IMR-90 (cell line): Measurements from ENCODE around the gene SH2B3. TPM values are rescaled to one million over a fixed set of nuclear protein-coding genes. Genes with fewer than 3 reads are reported as not detected.

Experiments
- ATAC-seq: fragments of 200-7000 bp; cut with Tn5 transposase; 2 replicates; pipeline ENCODE4 v1.9.1; 2020; ENCODE audit warnings: low read depth, mild to moderate bottlenecking, moderate library complexity
- BruUV-seq: library from RNA; stranded (reverse); fragments of 400-500 nt; replicated peaks from 2 replicates; lab custom pipeline; 2021; lab: Mats Ljungman, UMichigan
- CTCF ChIA-PET: fragments of 300-600 bp; formaldehyde crosslinking; extraction: SDS; loops from one replicate; lab custom pipeline; 2021; ENCODE audit warnings: antibody characterized with exemption; lab: Yijun Ruan, JAX
- POLR2A ChIA-PET: fragments of 300-600 bp; sonication (Branson Sonifier 250); formaldehyde crosslinking; loops from one replicate; lab custom pipeline; 2022; ENCODE audit warnings: antibody characterized with exemption; ENCODE audit not compliant: unreplicated experiment; lab: Charles Lee
- DNase-seq: peaks from one replicate; pipeline ENCODE4 v3.0.0; 2013
- H2AFZ ChIP-seq: replicated peaks from 2 replicates; pipeline ENCODE3; 2013; ENCODE audit warnings: low read length, mild to moderate bottlenecking; ENCODE audit not compliant: poor library complexity
- H2AK5ac ChIP-seq: 2 replicates; pipeline ENCODE4 v1.6.1; 2013; ENCODE audit warnings: low read depth, low read length, inconsistent platforms
- H2AK9ac ChIP-seq: replicated peaks from 2 replicates; pipeline ENCODE3; 2013; ENCODE audit warnings: mild to moderate bottlenecking, low read depth, low read length, moderate library complexity; ENCODE audit not compliant: poor library complexity
- H2BK120ac ChIP-seq: 2 replicates; pipeline ENCODE4 v1.6.1; 2013; ENCODE audit warnings: low read depth, low read length, inconsistent platforms
- H2BK15ac ChIP-seq: 3 replicates; pipeline ENCODE4 v1.6.1; 2013; ENCODE audit warnings: low read depth, low read length, inconsistent platforms
- H2BK20ac ChIP-seq: 2 replicates; pipeline ENCODE4 v1.6.1; 2013; ENCODE audit warnings: low read depth, mild to moderate bottlenecking, inconsistent platforms, low read length, moderate library complexity
- H2BK5ac ChIP-seq: 2 replicates; pipeline ENCODE4 v1.6.1; 2013; ENCODE audit warnings: mild to moderate bottlenecking, low read depth, low read length, inconsistent platforms; ENCODE audit not compliant: poor library complexity, severe bottlenecking
- H3K14ac ChIP-seq: replicated peaks from 2 replicates; pipeline ENCODE4 v1.6.1; 2013; ENCODE audit warnings: low read depth, low read length, inconsistent platforms
- H3K18ac ChIP-seq: 2 replicates; pipeline ENCODE4 v1.6.1; 2013; ENCODE audit warnings: low read depth, low read length, control low read depth
- H3K23ac ChIP-seq: 2 replicates; pipeline ENCODE4 v1.6.1; 2013; ENCODE audit warnings: low read depth, low read length, inconsistent platforms
- H3K27ac ChIP-seq: 2 replicates; pipeline ENCODE4 v1.5.1; 2013; ENCODE audit warnings: mild to moderate bottlenecking, control low read depth, low read length; ENCODE audit not compliant: insufficient read depth
- H3K27me3 ChIP-seq: 2 replicates; pipeline ENCODE4 v1.6.1; 2013; ENCODE audit warnings: low read length; ENCODE audit not compliant: control insufficient read depth, insufficient read depth
- H3K36me3 ChIP-seq: 2 replicates; pipeline ENCODE4 v1.6.1; 2013; ENCODE audit warnings: low read length, mixed read lengths; ENCODE audit not compliant: control insufficient read depth, insufficient read depth
- H3K4ac ChIP-seq: 2 replicates; pipeline ENCODE4 v1.6.1; 2013; ENCODE audit warnings: low read depth, low read length, inconsistent platforms
- H3K4me1 ChIP-seq: 2 replicates; pipeline ENCODE4 v1.6.1; 2013; ENCODE audit warnings: low read length, mixed read lengths; ENCODE audit not compliant: control insufficient read depth, insufficient read depth
- H3K4me2 ChIP-seq: 2 replicates; pipeline ENCODE4 v1.6.1; 2013; ENCODE audit warnings: low read depth, mild to moderate bottlenecking, control low read depth, low read length, moderate library complexity
- H3K4me3 ChIP-seq: 2 replicates; pipeline ENCODE4 v1.5.1; 2013; ENCODE audit warnings: low read depth, mild to moderate bottlenecking, control low read depth, low read length, moderate library complexity; ENCODE audit not compliant: insufficient read depth
- H3K56ac ChIP-seq: 2 replicates; pipeline ENCODE4 v1.6.1; 2013; ENCODE audit warnings: low read length, inconsistent platforms; ENCODE audit not compliant: insufficient read depth; ENCODE audit errors: extremely low read depth
- H3K79me1 ChIP-seq, 2 experiments: 2 replicates each; pipeline ENCODE4 v1.6.1; 2013; ENCODE audit warnings: low read length in 2 of 2, inconsistent platforms in 1 of 2, low read depth in 1 of 2
- H3K9ac ChIP-seq: 2 replicates; pipeline ENCODE4 v1.6.1; 2013; ENCODE audit warnings: low read depth, low read length, control low read depth
- H3K9me1 ChIP-seq: 2 replicates; pipeline ENCODE4 v1.6.1; 2013; ENCODE audit warnings: low read length, inconsistent platforms; ENCODE audit not compliant: insufficient read depth
- H3K9me3 ChIP-seq: 2 replicates; pipeline ENCODE4 v1.6.1; 2013; ENCODE audit warnings: low read length; ENCODE audit not compliant: control insufficient read depth, insufficient read depth
- H4K20me1 ChIP-seq: 2 replicates; pipeline ENCODE4 v1.6.1; 2013; ENCODE audit warnings: low read length, inconsistent platforms; ENCODE audit not compliant: insufficient read depth
- H4K5ac ChIP-seq: 2 replicates; pipeline ENCODE4 v1.6.1; 2013; ENCODE audit warnings: mild to moderate bottlenecking, low read depth, low read length, control low read depth
- H4K8ac ChIP-seq, 2 experiments: 2 replicates each; pipeline ENCODE4 v1.6.1; 2013; ENCODE audit warnings: low read depth in 2 of 2, low read length in 2 of 2, control low read depth in 1 of 2, inconsistent platforms in 1 of 2
- H4K91ac ChIP-seq: 2 replicates; pipeline ENCODE4 v1.6.1; 2013; ENCODE audit warnings: low read depth, low read length, inconsistent platforms; ENCODE audit not compliant: insufficient read depth
- CEBPB ChIP-seq: IDR thresholded peaks from 2 replicates; pipeline ENCODE4 v1.6.1; 2012; ENCODE audit warnings: low read depth, low read length, improper control_type of control experiment
- FOS ChIP-seq: fragments of 150-350 bp; IDR thresholded peaks from 2 replicates; pipeline ENCODE4 v1.6.1; 2016; ENCODE audit warnings: low read depth, low read length
- MAFK ChIP-seq: IDR thresholded peaks from 2 replicates; pipeline ENCODE4 v1.6.1; 2012; ENCODE audit warnings: low read depth, low read length, improper control_type of control experiment
- NFE2L2 ChIP-seq: fragments of 150-350 bp; IDR thresholded peaks from 2 replicates; pipeline ENCODE4 v1.6.1; 2016; ENCODE audit warnings: low read depth, mild to moderate bottlenecking, low read length
- RAD21 ChIP-seq: IDR thresholded peaks from 2 replicates; pipeline ENCODE4 v1.6.1; 2012; ENCODE audit warnings: low read length, improper control_type of control experiment
- RCOR1 ChIP-seq: IDR thresholded peaks from 2 replicates; pipeline ENCODE4 v1.6.1; 2012; ENCODE audit warnings: mild to moderate bottlenecking, low read length, improper control_type of control experiment; ENCODE audit not compliant: insufficient replicate concordance
- WGBS, 2 experiments: methylation state at CpG; one replicate each; pipeline versions ENCODE4 v1.1.5 to v1.1.7; 2013; ENCODE audit warnings: missing lambda C conversion rate in 2 of 2; ENCODE audit not compliant: insufficient read length in 1 of 2; ENCODE audit errors: extremely low coverage in 2 of 2; 5-methylcytosine and 5-hydroxymethylcytosine counted together
- dilution Hi-C: fragments of 300-500 bp; cut with HindIII; formaldehyde crosslinking; loops from one replicate; pipeline ENCODE4 v1.14.3; 2018; ENCODE audit warnings: low sequenced_read_pairs; ENCODE audit not compliant: unreplicated experiment
- in situ Hi-C: fragments of 300-500 bp; cut with MboI; formaldehyde crosslinking; loops from 3 replicates; pipeline ENCODE4 v1.14.3; 2019; ENCODE audit warnings: low sequenced_read_pairs, inconsistent platforms, mixed read lengths
- intact Hi-C: fragments of 100-400 bp; cut with micrococcal nuclease; formaldehyde crosslinking; loops from 2 replicates; pipeline ENCODE4 v1.10.0; 2022
- polyA plus RNA-seq, 3 experiments: library from polyadenylated mRNA; depleted of rRNA; stranded (reverse); fragments of >200 nt; gene quantifications; 2 replicates each; pipeline ENCODE4 v1.2.3, GENCODE V29; 2012; ENCODE audit warnings: low replicate concordance in 1 of 3
- total RNA-seq: library from RNA; depleted of rRNA; stranded (reverse); fragments of >200 nt; gene quantifications from 2 replicates; pipeline ENCODE4 v1.2.3, GENCODE V29; 2012

The SH2B3 gene
- total and polyA plus RNA-seq, 2 of the 4 experiments (the other 2 are of a cell fraction) = 9.3 to 20.2 TPM

DNA sequence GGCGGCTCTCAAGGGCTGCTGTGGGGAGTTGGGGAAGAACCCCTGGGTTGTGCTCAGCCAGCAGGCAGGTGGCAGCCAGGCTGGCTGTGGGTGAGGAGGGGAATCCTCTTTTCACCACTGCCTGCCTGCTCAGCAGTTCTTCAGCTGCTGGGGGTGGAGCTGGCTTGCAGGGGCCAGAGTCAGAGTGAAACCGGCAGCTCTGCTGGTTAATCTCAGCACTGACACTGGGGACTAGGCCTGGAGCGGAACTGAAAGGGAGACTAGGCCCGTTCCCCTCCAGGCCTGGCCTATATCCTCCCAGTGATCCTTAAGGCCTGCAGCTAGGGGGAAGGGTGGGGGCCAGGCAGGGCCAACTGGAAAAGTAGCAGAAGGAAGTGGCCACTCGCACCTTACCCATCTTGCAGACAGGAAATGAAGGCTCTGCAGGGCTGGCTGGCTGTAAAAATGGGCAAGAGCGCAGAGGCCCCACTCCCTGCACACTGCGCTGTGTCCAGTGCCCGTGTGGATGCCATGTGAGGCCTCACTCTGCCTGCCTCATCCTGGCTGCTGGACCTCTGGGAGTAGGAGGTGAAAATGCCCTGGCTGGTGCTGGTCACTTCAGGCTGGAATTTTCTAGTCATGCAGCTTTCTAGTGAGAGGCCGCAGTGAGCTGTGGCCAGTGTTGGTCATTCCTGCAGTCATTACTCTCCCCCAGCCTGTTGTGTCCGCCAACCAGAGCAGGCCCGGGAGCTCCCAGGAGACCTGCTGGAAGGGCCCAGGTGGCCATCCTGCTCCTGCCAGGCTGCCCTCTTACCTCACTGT lies 39.4 kb downstream of the SH2B3 start:
- Histone ChIP-seq H3K56ac (no peak overlapping the region), H3K4me1 (peaks cover 16% of the 10 kb centered on the region), H4K20me1 (peaks cover 72% of the 10 kb centered on the region), H3K27me3 (no peaks in the 10 kb centered on the region), H3K27ac (peak overlapping the region; percentile 39; the same call in 1 of the 2 replicates), H4K8ac (peak overlapping the region; percentile 31 to 80; a peak in 2 of 4 replicates), H2AK5ac (no peak overlapping the region), H3K36me3 (peaks cover 64% of the 10 kb centered on the region), H2BK120ac (no peak overlapping the region), H3K4ac (no peak overlapping the region), H3K9ac (peak overlapping the region; percentile 3; the same call in 1 of the 2 replicates), H3K9me3 (no peaks in the 10 kb centered on the region), H2AK9ac (no peak overlapping the region), H3K23ac (no peak overlapping the region), H4K91ac (no peak overlapping the region; the same call in 1 of the 2 replicates), H2BK20ac (no peak overlapping the region), H3K4me3 (no peak overlapping the region), H2BK15ac (no peak overlapping the region), H2BK5ac (peak overlapping the region; percentile 25), H2AFZ (no peak overlapping the region), H3K9me1 (peaks cover 13% of the 10 kb centered on the region), H3K18ac (no peak overlapping the region), H3K4me2 (no peak overlapping the region), H3K14ac (no peak overlapping the region), H4K5ac (no peak overlapping the region), H3K79me1 (peaks cover 16 to 84% of the 10 kb centered on the region in 2 experiments; a peak in 3 of 4 replicates)
- DNase-seq (no peak), ATAC-seq (peak; percentile 15)
- no CpG with 5 or more reads among the region's 11 CpGs for WGBS, 2 experiments
- dilution Hi-C loops (no loop called here), intact Hi-C loops (no loop called here), in situ Hi-C loops (no loop called here)
- BruUV-seq = no TSS peak
- peak; percentile 59 for TF ChIP-seq MAFK
- TF ChIP-seq RCOR1 = no peak
- TF ChIP-seq FOS = no peak
- no peak for TF ChIP-seq CEBPB
- no peak for TF ChIP-seq NFE2L2
- no peak for TF ChIP-seq RAD21
- ChIA-PET CTCF (interaction anchor here (0.9 to 1.1 kb wide), 2 partner anchors 46 to 48 kb away, joined by 4 to 6 read pairs; no protein-coding TSS in a partner anchor), POLR2A (no interaction called here)
